Right atrium auricular region (tissue), 2 donors: ENCODE data around the gene IFNA17. TPM values are rescaled to one million over a fixed set of nuclear protein-coding genes. Genes with fewer than 3 reads are reported as not detected.
A peak's percentile ranks its signal among the peaks of the same experiment; 100 is the strongest.
"Not testable (repeated sequence)": the region's sequence is repeated elsewhere in the genome, so short reads cannot be mapped to it uniquely, and the experiment has no call there.

Experiments used
- DNase-seq: peaks from one replicate; pipeline ENCODE4 v3.0.0-alpha.2; 2019; ENCODE audit warnings: low spot score
- H3K27ac ChIP-seq, 2 donors: fragments of 200-600 bp; sonication (generic); 1 replicate in 1 of 2; 2 replicates in 1 of 2; pipeline ENCODE4 v1.5.1; 2016 to 2019
- H3K27me3 ChIP-seq, 2 donors: fragments of 200-600 bp; sonication (generic); one replicate each; pipeline versions ENCODE4 v1.5.1 to v1.6.0; 2017 to 2019
- H3K36me3 ChIP-seq: fragments of 200-600 bp; sonication (generic); one replicate; pipeline ENCODE4 v1.5.1; 2016
- H3K4me1 ChIP-seq, 2 donors: fragments of 200-600 bp; sonication (generic); one replicate each; pipeline versions ENCODE4 v1.5.1 to v1.6.0; 2017 to 2019
- H3K4me3 ChIP-seq, 2 donors: fragments of 200-600 bp; sonication (generic); 1 replicate in 1 of 2; 2 replicates in 1 of 2; pipeline ENCODE4 v1.5.1; 2017 to 2019; ENCODE audit warnings: mild to moderate bottlenecking in 1 of 2, moderate library complexity in 1 of 2
- H3K9me3 ChIP-seq, 2 donors: fragments of 200-600 bp; sonication (generic); one replicate each; pipeline ENCODE4 v1.5.1; 2019
- CTCF ChIP-seq, 2 donors: fragments of 200-600 bp; sonication (generic); IDR thresholded peaks; one replicate each; pipeline ENCODE4 v1.5.1; 2019; ENCODE audit warnings: antibody characterized with exemption in 2 of 2
- total RNA-seq, 2 donors: library from RNA; depleted of rRNA; stranded (reverse); fragments of >200 nt; gene quantifications; one replicate each; pipeline ENCODE4 v1.1.0, GENCODE V29; 2016

Gene IFNA17
- total RNA-seq, 2 donors from 2014 or later: not detected

GRCh38 chr9:21239911-21240310 lies 11.9 kb upstream of the IFNA17 start, which contains the start of gene IFNA14:
TSS of gene IFNA14 (minus strand) at chr9:21240005. CDS start at chr9:21239935, 70 bp downstream.
- no peaks in the 10 kb centered on the region for H3K9me3 ChIP-seq
- H3K27me3 ChIP-seq: no peaks in the 10 kb centered on the region
- H3K4me3 ChIP-seq: no peak within 1 kb of the TSS
- no peak for TF ChIP-seq CTCF (IDR thresholded peaks at IDR 0.05)
- no peak for DNase-seq
- H3K36me3 ChIP-seq: no peaks in the 10 kb centered on the region
- H3K27ac ChIP-seq: no peak within 1 kb of the TSS
- no peaks in the 10 kb centered on the region for H3K4me1 ChIP-seq

- H3K27ac ChIP-seq, H3K4me3 ChIP-seq, H3K36me3 ChIP-seq, DNase-seq, H3K27me3 ChIP-seq, H3K9me3 ChIP-seq, H3K4me1 ChIP-seq: not testable (repeated sequence)
These were observed 8.3 kb upstream of the IFNA17 start for GRCh38 chr9:21236360-21236714.

GRCh38 chr9:21235468-21236359 lies 7.7 kb upstream of the IFNA17 start:
- H3K4me1 ChIP-seq, DNase-seq, H3K36me3 ChIP-seq, H3K9me3 ChIP-seq, H3K27me3 ChIP-seq, H3K4me3 ChIP-seq, H3K27ac ChIP-seq: not testable (repeated sequence)
- TF ChIP-seq CTCF (IDR thresholded peaks at IDR 0.05): peak in 1 of 2 donors; percentile 58

- TF ChIP-seq CTCF (IDR thresholded peaks at IDR 0.05): no peak
- Histone ChIP-seq H3K36me3 (no peaks in the 10 kb centered on the region), H3K4me3 (no peak overlapping the region), H3K27ac (no peak overlapping the region), H3K4me1 (no peaks in the 10 kb centered on the region), H3K27me3 (no peaks in the 10 kb centered on the region), H3K9me3 (no peaks in the 10 kb centered on the region)
- no peak for DNase-seq
These were observed 6.2 kb upstream of the IFNA17 start for GRCh38 chr9:21234153-21234687.

- H3K36me3 ChIP-seq: no peaks in the 10 kb centered on the region
- no peak for TF ChIP-seq CTCF (IDR thresholded peaks at IDR 0.05)
- no peaks in the 10 kb centered on the region for H3K9me3 ChIP-seq
- no peak overlapping the region for H3K4me3 ChIP-seq
- no peaks in the 10 kb centered on the region for H3K27me3 ChIP-seq
- DNase-seq: no peak
- no peak overlapping the region for H3K27ac ChIP-seq
- no peaks in the 10 kb centered on the region for H3K4me1 ChIP-seq
These were observed 5.2 kb upstream of the IFNA17 start for GRCh38 chr9:21233258-21233657.

GRCh38 chr9:21217211-21217610 lies 10.8 kb downstream of the IFNA17 start, which contains the start of gene IFNA16:
TSS of gene IFNA16 (minus strand) at chr9:21217311. CDS start at chr9:21217305, 6 bp downstream.
- H3K4me3 ChIP-seq, H3K27ac ChIP-seq: not testable (repeated sequence)

More at GRCh38 chr9:21217211-21217610, 10.8 kb downstream of the IFNA17 start, which contains the start of gene IFNA16:
- DNase-seq, H3K27me3 ChIP-seq, H3K36me3 ChIP-seq, H3K4me1 ChIP-seq, H3K9me3 ChIP-seq: not testable (repeated sequence)
